ENCODE data around the gene PYY.
"Not testable (repeated sequence)": the region's sequence is repeated elsewhere in the genome, so short reads cannot be mapped to it uniquely, and the experiment has no call there.

The PYY gene

GRCh38 chr17:43953746-43954145 is at the start of gene PYY:
TSS of gene PYY (minus strand) at chr17:43953940. CDS start at chr17:43953483, 457 bp downstream.
- no peak for DNase-seq (ENCODE audit: low spot score in 2 of 2)
- H3K4me1 Mint-ChIP-seq = peaks cover 11% of the 10 kb centered on the region
- H3K36me3 Mint-ChIP-seq = no peaks in the 10 kb centered on the region
- H3K9me3 Mint-ChIP-seq = no peaks in the 10 kb centered on the region
- ATAC-seq = no peak
- no peak within 1 kb of the TSS for H3K27ac Mint-ChIP-seq
- H3K4me3 Mint-ChIP-seq = peak within 1 kb of the TSS; percentile 37

GRCh38 chr17:44002141-44002848 is 48.6 kb upstream of the PYY start:
- ATAC-seq = no peak
- Mint-ChIP-seq H3K4me1 (peaks cover 17% of the 10 kb centered on the region), H3K4me3 (no peak overlapping the region), H3K9me3 (no peaks in the 10 kb centered on the region), H3K27ac (peak overlapping the region; percentile 48), H3K36me3 (peaks cover 15% of the 10 kb centered on the region)
- no peak for DNase-seq (ENCODE audit: low spot score in 2 of 2)

- Mint-ChIP-seq H3K9me3 (no peaks in the 10 kb centered on the region), H3K4me3 (no peak overlapping the region), H3K27ac (peak overlapping the region; percentile 48), H3K4me1 (peaks cover 17% of the 10 kb centered on the region), H3K36me3 (peaks cover 8% of the 10 kb centered on the region)
- DNase-seq (ENCODE audit: low spot score in 2 of 2) (no peak), ATAC-seq (no peak)
Measured at GRCh38 chr17:44001461-44001920, 47.8 kb upstream of the PYY start.

GRCh38 chr17:44000871-44001460 is 47.2 kb upstream of the PYY start:
- H3K27ac Mint-ChIP-seq = peak overlapping the region; percentile 48
- no peak for DNase-seq (ENCODE audit: low spot score in 2 of 2)

GRCh38 chr17:44000141-44000860 is 46.6 kb upstream of the PYY start:
- Mint-ChIP-seq H3K36me3 (peaks cover 6% of the 10 kb centered on the region), H3K27ac (no peak overlapping the region), H3K4me1 (peaks cover 10% of the 10 kb centered on the region), H3K9me3 (no peaks in the 10 kb centered on the region), H3K4me3 (no peak overlapping the region)
- no peak for ATAC-seq
- no peak for DNase-seq (ENCODE audit: low spot score in 2 of 2)

More at GRCh38 chr17:44000871-44001460, 47.2 kb upstream of the PYY start:
- Mint-ChIP-seq H3K9me3 (no peaks in the 10 kb centered on the region), H3K4me3 (no peak overlapping the region), H3K4me1 (peaks cover 12% of the 10 kb centered on the region), H3K36me3 (peaks cover 6% of the 10 kb centered on the region)
- ATAC-seq = no peak

GRCh38 chr17:43999024-43999423 is 45.3 kb upstream of the PYY start:
- Mint-ChIP-seq H3K4me3 (no peak overlapping the region), H3K27ac (no peak overlapping the region), H3K36me3 (peaks cover 6% of the 10 kb centered on the region), H3K4me1 (peaks cover 15% of the 10 kb centered on the region), H3K9me3 (no peaks in the 10 kb centered on the region)
- DNase-seq (ENCODE audit: low spot score in 2 of 2) = no peak
- no peak for ATAC-seq

- DNase-seq (ENCODE audit: low spot score in 2 of 2) (no peak), ATAC-seq (no peak)
- H3K4me1 Mint-ChIP-seq = peaks cover 15% of the 10 kb centered on the region
- H3K36me3 Mint-ChIP-seq = peaks cover 6% of the 10 kb centered on the region
- H3K27ac Mint-ChIP-seq = no peak overlapping the region
- no peak overlapping the region for H3K4me3 Mint-ChIP-seq
- H3K9me3 Mint-ChIP-seq = no peaks in the 10 kb centered on the region
Measured at GRCh38 chr17:43998552-43998951, 44.8 kb upstream of the PYY start.

- H3K4me1 Mint-ChIP-seq = peaks cover 13% of the 10 kb centered on the region
- H3K27ac Mint-ChIP-seq; H3K4me3 Mint-ChIP-seq; H3K36me3 Mint-ChIP-seq; DNase-seq (ENCODE audit: low spot score in 2 of 2); ATAC-seq; H3K9me3 Mint-ChIP-seq: not testable (repeated sequence)
Measured at GRCh38 chr17:43997180-43997579, 43.4 kb upstream of the PYY start.

- peak overlapping the region; percentile 24 for H3K4me3 Mint-ChIP-seq
- no peak for DNase-seq (ENCODE audit: low spot score in 2 of 2)
- peaks cover 5% of the 10 kb centered on the region for H3K4me1 Mint-ChIP-seq
- no peak overlapping the region for H3K27ac Mint-ChIP-seq
- no peaks in the 10 kb centered on the region for H3K9me3 Mint-ChIP-seq
- no peak for ATAC-seq
- H3K36me3 Mint-ChIP-seq = no peaks in the 10 kb centered on the region
Measured at GRCh38 chr17:43995150-43995471, 41.4 kb upstream of the PYY start.

GRCh38 chr17:43994272-43995149 is 40.8 kb upstream of the PYY start:
- Mint-ChIP-seq H3K36me3 (no peaks in the 10 kb centered on the region), H3K4me1 (peaks cover 5% of the 10 kb centered on the region), H3K4me3 (peak overlapping the region; percentile 24), H3K9me3 (no peaks in the 10 kb centered on the region), H3K27ac (no peak overlapping the region)
- DNase-seq (ENCODE audit: low spot score in 2 of 2) (peak; percentile 64 to 83), ATAC-seq (peak; percentile 87)

GRCh38 chr17:43992641-43993040 is 38.9 kb upstream of the PYY start:
- peaks cover 5% of the 10 kb centered on the region for H3K4me1 Mint-ChIP-seq
- no peaks in the 10 kb centered on the region for H3K36me3 Mint-ChIP-seq
- no peak overlapping the region for H3K4me3 Mint-ChIP-seq
- no peak overlapping the region for H3K27ac Mint-ChIP-seq
- no peaks in the 10 kb centered on the region for H3K9me3 Mint-ChIP-seq
- no peak for ATAC-seq
- no peak for DNase-seq (ENCODE audit: low spot score in 2 of 2)

- ATAC-seq (no peak), DNase-seq (ENCODE audit: low spot score in 2 of 2) (no peak)
- Mint-ChIP-seq H3K27ac (no peak overlapping the region), H3K4me1 (peaks cover 4% of the 10 kb centered on the region), H3K9me3 (no peaks in the 10 kb centered on the region), H3K4me3 (no peak overlapping the region), H3K36me3 (no peaks in the 10 kb centered on the region)
Measured at GRCh38 chr17:43988301-43988700, 34.6 kb upstream of the PYY start.

GRCh38 chr17:43987131-43988021 is 33.6 kb upstream of the PYY start:
- Mint-ChIP-seq H3K9me3 (no peaks in the 10 kb centered on the region), H3K4me3 (no peak overlapping the region), H3K36me3 (no peaks in the 10 kb centered on the region), H3K4me1 (peaks cover 4% of the 10 kb centered on the region), H3K27ac (no peak overlapping the region)
- ATAC-seq = no peak
- no peak for DNase-seq (ENCODE audit: low spot score in 2 of 2)

- Mint-ChIP-seq H3K4me3 (no peak overlapping the region), H3K9me3 (no peaks in the 10 kb centered on the region), H3K27ac (no peak overlapping the region), H3K4me1 (peaks cover 4% of the 10 kb centered on the region), H3K36me3 (no peaks in the 10 kb centered on the region)
- no peak for DNase-seq (ENCODE audit: low spot score in 2 of 2)
- ATAC-seq = no peak
Measured at GRCh38 chr17:43986225-43986981, 32.7 kb upstream of the PYY start.
